ENCODE results near the gene GNG12. TPM values are rescaled to one million over a fixed set of nuclear protein-coding genes. Genes with fewer than 3 reads are reported as not detected.

Gene GNG12
- 90.1 and 123 TPM in 2 replicates for total RNA-seq

GRCh38 chr1:67832737-67833601 lies at the start of gene GNG12:
Gene GNG12, minus strand, starts transcription at chr1:67833467. Its CDS starts 125,781 bp downstream, at chr1:67707686.

GRCh38 chr1:67685067-67685557 lies 148.2 kb downstream of the GNG12 start, which contains the start of gene GADD45A:
Gene GADD45A, plus strand, starts transcription at chr1:67685201. Its CDS starts 294 bp downstream, at chr1:67685495.

Other genes starting within 250 kb of the GNG12 start
- 29.5 and 57.1 TPM in 2 replicates for gene GADD45A, start 148.3 kb downstream of the GNG12 start, total RNA-seq
- gene DIRAS3, start 217.2 kb upstream of the GNG12 start, total RNA-seq = 2.7 and 48.4 TPM in 2 replicates

All from epithelial cell of alveolus of lung (primary cell).